Activated naive CD4-positive, alpha-beta T cell treated with Interleukin-2 at 50 U/mL for 16 hours (primary cell): ENCODE data around the gene LCE3E.
A peak's percentile ranks its signal among the peaks of the same experiment; 100 is the strongest.
"Not testable (repeated sequence)": the region's sequence is repeated elsewhere in the genome, so short reads cannot be mapped to it uniquely, and the experiment has no call there.

Experiments used
- DNase-seq: peaks from one replicate; pipeline ENCODE4 v3.0.0-alpha.2; 2020

LCE3E gene, protein sequence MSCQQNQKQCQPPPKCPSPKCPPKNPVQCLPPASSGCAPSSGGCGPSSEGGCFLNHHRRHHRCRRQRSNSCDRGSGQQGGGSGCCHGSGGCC

DNA sequence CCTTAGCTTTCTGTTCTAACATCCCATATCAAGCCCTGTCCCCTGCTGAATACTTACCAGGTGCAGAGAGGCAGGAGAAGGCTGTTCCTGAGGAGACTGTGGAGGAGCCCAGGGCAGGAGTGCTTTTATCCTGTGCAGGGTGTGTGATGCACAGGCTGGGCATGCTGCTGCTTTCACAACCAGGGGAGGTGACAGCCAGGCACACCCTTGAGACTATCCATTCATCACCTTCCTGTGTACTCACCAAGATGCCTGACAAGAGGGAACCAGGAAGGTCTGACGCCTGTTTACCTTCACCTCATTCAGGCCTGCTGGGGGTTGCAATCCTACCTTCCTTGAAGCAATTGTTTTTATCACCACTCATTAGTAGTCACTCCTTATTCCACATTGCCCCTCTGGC lies at the start of gene LCE3E:
Gene LCE3E, minus strand, starts transcription at position 100 of the 400 bp plus-strand sequence. CDS start 572 bp downstream, outside the sequence.
- no peak for DNase-seq

DNA sequence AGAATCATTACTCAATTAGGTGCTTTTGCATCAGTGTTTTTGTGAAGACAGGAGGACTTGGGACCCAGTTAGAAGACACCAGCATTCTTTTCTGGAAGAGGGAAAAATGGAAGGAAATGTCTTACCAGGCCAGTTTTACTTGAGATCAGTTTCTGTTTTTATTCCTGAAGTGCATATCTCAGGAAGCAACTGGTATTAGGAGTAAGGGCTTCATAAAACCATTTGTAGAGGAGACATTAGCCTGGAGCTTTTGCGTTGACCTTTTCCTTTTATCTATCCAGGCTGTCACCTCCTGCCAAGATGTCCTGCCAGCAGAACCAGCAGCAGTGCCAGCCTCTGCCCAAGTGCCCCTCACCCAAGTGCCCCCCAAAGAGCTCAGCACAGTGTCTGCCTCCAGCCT lies 46.9 kb upstream of the LCE3E start, which contains the start of gene LCE3B:
Gene LCE3B, plus strand, starts transcription at position 301 of the 400 bp plus-strand sequence. Its CDS starts 0 bp downstream, at position 301.
- no peak for DNase-seq

DNA sequence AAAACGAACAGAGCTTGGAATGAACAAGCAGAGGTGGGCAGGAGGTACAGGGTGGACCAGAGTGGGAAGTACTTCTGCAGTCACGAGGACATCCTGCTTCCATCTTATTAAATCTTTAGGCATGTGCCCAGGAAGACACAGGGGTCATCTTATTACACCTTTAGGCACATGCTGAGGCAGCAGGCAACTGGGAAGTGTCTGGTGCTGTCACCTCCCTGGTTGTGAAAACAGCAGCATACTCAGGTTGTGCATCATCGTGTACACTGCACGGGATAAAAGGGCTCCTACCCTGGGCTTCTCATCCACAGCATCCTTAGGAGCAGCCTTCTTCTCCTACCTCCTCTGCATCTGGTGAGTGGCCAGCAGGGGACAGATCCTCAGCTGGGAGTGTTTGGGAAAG lies 33.4 kb upstream of the LCE3E start, which contains the start of gene LCE3C:
Gene LCE3C, plus strand, starts transcription at position 301 of the 400 bp plus-strand sequence. CDS start 498 bp downstream, outside the sequence.
- no peak for DNase-seq

DNA sequence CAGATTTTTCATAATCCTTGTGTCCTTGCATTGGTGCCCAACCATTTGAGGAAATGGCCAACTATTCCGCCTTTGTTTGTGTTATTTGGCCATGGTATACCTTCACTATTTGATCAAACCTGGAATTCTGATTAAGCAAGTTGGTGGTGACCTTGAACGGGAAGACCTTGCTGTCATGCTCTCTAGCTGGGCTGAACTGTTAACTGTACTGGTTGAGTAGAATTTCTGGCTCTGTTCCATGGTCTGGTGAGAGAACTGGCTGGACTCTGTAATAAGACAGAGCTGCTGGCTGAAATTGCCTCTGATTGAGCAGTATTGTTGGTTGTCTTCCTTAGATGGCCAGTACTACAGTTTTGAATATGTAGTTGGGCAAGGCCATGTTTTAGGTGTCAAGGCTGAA lies 30.4 kb upstream of the LCE3E start:
- DNase-seq, result no peak

DNA sequence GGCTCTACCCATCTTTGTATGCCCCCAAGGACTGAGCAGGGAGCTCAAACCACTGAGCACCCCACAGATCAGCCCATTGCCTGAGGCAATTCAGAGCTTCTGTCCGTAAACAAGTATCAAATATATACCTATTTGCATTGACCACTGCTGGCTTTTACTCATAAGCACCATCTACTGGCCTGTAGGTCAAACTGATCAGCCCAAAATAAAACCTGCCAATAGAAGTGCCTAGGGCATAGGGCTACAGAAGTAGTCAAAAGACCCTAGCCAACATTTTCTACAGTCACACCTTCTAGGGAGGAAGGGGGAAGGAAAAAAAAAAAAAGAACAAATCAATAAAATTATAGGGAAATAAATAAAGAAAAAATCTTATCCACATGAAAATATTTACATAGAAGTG lies 19.0 kb upstream of the LCE3E start:
- DNase-seq, result no peak

DNA sequence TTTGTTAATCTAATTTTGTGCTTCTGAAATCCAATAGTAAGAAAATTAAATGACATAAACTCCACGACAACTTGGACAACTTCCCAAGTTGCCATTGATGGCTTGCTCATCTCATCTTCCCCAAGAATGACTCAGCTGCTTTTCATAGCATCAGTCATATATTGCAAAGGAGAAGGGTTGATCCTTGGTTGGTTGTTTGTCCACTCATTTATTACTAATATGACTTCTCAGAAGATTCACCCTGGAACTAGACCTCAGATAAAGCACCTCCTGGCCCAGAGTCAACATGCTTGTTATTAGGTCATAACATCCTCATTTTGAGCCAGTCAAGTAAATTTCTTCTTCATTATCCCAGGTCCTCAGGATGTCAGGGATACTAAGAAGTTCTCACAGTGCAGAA lies 16.1 kb upstream of the LCE3E start:
- DNase-seq, result no peak

DNA sequence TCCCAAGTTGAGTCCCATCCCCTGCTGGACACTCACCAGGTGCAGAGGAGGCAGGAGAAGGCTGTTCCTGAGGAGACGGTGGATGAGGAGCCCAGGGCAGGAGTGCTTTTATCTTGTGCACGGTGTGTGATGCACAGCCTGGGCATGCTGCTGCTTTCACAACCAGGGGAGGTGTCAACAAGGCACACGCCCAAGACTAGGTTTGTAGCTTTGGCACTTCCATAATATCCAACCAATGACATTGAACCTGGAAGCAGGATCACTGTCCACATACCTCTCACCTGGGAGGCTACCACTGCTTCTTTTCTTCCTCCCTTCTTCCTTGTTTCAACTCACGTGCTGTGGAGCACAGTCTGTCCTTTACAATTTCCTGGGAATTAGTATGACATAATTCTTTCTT lies 13.9 kb upstream of the LCE3E start, which contains the start of gene LCE3D:
Gene LCE3D, minus strand, starts transcription at position 84 of the 400 bp plus-strand sequence. CDS start 580 bp downstream, outside the sequence.
- no peak for DNase-seq

DNA sequence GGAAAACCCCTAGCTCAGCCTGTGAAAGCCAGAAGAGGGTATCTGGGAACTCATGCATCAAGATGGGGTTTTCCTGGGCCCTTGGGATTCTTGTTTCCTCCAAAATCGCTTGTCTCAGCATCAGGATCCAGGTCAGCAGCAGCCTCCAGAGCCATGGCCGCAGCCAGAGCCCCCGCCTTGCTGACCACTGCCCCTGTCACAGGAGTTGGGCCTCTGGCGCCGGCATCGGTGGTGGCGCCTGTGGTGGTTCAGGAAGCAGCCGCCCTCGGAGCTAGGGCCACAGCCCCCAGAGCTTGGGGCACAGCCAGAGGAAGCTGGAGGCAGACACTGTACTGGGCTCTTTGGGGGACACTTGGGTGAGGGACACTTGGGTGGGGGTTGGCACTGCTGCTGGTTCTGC lies 12.9 kb upstream of the LCE3E start:
- not testable (repeated sequence) for DNase-seq

DNA sequence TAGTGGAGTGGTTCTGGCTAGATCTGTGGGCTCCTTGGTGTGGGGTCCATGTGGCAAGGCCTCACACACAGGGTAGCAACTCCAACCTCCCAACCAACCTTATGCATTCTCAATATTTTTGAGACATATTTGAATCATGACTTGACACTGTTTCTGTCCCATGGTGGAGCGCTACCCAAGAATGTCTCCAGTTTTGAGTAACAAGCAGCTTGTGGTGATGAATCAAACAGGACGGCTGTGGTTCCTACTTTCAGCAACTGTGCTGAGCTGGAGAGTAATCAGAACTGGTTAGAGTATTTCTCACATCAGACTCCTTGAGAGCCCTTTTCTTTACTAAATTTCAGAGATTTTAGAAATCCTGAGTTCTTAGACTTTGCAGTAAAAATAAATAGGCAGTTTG lies 10.6 kb upstream of the LCE3E start:
- DNase-seq, result no peak

DNA sequence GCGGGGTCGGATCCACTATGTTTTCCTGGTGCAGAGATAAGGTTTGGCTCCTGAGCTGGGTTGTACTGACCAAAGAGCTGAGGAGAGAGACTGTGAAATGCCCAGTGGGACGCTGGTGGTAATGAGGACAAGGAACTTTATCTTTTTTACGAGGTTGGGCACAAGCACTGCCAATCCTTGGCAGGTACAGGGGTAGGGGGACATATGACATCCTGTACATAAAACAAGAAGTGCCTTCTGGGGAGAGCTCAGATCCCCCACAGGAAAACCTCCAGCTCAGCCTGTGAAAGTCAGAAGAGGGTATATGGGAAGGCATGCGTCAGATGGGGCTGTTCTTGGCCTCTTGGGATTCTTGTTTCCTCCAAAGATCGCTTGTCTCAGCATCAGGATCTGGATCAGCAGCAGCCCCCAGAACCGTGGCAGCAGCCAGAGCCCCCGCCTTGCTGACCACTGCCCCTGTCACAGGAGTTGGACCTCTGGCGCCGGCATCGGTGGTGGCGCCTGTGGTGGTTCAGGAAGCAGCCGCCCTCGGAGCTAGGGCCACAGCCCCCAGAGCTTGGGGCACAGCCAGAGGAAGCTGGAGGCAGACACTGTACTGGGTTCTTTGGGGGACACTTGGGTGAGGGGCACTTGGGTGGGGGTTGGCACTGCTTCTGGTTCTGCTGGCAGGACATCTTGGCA lies 905 bp downstream of the LCE3E start:
- no peak for DNase-seq

DNA sequence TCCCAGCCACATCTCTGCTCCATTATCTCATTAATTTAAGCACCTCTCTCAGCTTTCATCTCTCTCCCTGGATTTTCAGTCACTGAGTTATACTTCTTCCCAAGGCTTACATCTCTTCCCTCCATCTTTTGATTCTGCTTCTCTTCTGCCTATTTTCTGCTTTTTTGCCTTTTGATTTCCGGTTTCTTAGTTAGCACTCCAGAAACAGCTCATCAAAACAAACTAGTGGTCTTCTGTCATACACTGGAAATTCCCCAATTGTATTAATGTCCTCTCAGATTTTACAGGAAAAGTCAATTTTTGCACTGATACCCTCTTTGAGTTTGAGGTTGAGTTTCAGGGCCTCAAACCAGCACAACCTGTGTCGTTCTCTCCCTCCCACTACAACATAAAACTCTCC lies 1.5 kb downstream of the LCE3E start:
- DNase-seq, result no peak

DNA sequence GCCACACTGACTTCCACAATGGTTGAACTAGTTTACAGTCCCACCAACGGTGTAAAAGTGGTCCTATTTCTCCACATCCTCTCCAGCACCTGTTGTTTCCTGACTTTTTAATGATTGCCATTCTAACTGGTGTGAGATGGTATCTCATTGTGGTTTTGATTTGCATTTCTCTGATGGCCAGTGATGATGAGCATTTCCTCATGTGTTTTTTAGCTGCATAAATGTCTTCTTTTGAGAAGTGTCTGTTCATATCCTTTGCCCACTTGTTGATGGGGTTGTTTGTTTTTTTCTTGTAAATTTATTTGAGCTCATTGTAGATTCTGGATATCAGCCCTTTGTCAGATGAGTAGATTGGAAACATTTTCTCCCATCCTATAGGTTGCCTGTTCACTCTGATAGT lies 18.2 kb downstream of the LCE3E start:
- not testable (repeated sequence) for DNase-seq

DNA sequence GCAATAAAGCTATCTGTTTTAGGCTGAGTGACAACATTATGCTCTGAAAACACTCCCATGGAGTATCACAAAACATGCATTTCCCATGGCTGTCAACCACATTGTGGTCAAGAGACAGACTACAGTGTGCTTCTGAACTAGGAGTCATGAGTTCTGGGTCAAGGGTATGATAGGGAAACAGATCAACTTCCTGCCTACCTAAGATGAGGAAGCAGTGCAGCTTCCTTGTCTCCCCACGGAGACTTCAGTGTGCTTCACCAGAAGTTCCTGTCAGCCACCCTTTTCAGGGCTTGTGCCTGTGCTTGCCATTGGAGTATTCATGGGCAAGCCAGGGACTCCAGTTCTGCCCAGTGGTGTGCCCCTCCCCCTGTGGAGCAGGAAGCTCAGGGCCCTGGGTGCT lies 19.9 kb downstream of the LCE3E start:
- no peak for DNase-seq

DNA sequence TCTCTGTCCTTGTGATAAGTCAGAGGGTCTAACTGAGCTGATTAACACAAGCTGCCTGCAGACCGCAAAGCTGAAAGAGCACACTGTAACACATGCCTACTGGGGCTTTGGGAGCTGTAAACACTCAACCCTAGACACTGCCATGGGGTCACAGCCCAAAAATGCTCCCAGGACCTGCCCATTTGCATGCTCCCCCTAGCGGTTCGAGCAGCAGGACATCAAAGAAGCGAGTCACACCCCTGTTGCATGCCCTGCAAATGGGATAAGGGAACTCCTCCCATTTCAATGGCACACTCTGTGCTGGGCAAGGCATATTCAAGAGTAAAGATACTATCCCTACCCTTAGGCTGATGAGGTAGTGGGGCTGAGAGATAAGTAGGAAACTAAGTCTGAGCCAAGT lies 22.8 kb downstream of the LCE3E start:
- DNase-seq, result no peak

DNA sequence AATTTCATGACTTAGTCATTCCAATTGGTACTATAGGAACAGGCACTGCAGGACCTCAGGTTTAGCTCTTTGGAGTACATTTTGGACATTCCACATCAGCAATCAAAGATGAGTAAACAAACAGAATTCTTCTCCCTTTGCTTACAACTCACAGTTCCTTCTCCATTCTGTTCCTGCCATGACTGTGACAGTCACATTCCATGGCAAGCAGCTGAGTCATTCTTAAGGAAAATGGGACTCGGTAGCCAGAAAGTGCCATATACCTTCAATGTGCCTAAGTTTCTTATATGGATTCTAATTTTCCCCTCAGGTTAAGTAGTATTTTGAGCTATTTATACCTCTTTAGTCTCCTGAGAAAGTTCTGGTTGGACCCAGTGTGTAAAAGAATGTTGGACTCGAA lies 26.7 kb downstream of the LCE3E start:
- no peak for DNase-seq

DNA sequence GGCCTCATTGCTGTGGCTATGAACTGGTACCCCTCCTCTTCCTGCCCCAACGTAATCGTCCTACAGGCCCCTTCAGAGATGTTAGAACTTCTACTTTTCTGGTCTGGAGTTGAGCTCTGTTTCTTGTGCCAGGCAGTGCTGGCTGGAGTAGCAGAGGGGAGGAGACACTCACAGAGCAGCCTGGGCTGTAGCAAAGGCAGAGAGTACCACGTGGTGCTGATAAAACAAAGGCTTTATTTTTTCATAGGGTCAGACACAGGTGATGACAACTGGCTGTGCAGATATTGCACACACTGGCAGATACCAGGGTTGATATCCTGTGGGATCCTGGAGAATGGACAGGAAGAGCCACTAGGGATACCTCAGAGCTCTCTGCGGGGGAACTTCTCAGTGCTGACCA lies 29.1 kb downstream of the LCE3E start:
- DNase-seq, result no peak

DNA sequence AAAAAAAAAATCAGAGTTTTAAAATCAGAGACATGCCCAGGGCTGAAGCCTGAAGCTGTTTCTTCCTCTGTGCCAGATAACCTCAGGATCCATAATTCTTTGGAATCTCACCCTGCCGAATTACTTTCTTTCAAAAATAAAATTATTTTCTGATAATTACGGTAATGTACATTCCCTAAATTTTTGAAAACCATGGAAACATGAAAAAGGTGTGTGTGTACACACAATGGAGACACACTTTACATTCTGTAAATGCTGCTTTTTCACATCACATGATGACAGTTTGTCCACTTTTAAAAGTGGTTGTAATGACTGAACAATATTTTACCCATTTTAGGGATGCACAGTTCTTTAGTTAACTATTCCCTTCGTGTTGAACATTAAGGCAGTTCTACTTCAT lies 30.8 kb downstream of the LCE3E start:
- no peak for DNase-seq

DNA sequence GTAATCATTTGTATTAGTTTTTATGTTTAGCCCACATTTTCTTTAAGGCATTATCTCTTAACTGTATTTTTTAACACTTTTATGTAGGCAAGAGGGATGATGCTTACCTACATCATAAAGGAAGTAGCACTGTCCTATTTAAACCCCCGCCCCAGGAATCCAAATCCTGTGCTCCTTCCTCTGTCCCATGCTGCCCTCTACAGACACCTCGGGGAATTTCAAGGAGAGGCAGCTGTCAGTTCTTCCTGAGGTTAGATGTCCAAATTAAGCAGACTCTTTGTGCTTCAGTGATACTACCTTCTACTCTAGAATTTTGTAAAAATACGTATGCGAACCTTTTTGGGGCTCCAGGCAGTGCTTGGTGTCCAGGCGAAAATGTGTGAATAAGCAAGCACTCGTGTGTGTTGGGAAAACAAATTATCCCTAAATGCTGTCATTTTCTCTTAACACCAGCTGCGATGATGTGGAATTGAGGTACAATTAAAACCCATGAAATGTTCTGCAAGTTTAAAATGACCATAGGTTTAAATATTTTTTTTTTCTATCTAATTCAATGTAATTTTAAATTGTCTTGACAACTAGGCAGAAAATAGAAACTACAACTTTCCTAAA lies 33.1 kb downstream of the LCE3E start:
- DNase-seq, result peak; percentile 19

DNA sequence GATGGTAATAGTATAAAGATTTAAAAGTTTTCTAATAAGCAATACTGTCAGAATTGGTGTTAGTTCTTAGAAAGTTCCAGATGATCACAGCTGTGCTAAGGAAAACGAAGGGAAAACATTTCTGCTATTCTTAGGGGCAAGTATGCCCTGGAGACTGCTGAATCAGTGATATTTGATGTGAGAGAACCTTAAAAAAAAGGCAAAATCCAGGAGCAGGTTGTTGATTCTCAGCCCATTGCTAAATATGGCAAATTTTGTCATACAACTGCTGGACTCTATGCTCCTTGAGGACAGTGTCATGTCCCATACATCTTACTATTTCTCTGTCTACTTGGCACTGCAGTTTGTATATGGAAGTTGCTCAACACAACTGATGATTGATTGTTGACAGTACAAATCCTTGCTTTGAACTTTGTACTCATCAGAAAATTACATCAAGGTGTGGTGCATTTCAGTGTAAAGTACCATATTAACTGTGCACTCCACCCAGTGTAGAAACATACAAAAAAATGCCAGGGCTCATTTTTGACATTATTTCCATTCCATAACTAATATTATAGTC lies 41.4 kb downstream of the LCE3E start:
- no peak for DNase-seq

DNA sequence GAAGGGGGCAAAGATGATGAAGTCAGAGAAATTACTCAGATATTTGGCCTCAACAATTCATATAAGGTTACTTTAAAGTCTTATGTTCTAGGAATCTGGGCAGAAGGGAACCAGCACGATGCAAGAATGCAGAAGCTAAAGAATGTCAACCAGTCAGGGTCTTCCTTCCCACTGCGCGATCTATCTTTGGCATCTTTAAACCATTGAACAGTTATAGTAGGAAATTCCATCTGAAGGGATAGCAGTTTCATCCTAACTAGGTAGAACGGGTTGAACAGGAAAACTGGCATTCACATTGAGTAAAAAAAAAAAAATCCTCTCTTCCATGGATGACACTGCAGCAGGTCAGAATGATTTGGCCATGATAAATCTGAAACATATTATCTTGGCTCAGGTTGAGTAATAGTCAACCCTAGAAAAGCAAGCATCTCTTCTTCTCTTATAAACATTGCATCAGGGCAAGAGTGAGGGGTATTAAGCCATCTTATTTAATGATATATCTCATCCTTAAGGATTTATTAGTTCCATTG lies 46.0 kb downstream of the LCE3E start:
- no peak for DNase-seq

DNA sequence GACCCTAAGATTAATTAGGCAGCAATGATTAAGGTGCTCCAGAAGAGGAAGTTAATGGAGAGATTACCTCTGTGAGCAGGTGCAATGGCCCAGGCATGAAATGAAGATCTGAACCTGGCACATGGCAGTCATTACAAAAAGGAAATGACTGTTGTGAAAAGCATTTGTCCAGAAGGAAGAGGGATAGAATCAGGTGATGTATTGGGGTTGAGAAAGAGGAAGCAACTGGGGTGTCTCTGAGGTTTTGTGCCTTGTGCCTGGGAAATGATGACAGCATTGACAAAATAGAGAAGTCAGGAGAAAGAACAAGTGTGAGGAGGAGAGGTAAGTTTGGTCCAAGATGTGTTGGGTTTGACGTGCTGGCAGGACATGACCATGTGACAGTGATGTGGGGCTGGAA lies 46.7 kb downstream of the LCE3E start:
- DNase-seq, result no peak

DNA sequence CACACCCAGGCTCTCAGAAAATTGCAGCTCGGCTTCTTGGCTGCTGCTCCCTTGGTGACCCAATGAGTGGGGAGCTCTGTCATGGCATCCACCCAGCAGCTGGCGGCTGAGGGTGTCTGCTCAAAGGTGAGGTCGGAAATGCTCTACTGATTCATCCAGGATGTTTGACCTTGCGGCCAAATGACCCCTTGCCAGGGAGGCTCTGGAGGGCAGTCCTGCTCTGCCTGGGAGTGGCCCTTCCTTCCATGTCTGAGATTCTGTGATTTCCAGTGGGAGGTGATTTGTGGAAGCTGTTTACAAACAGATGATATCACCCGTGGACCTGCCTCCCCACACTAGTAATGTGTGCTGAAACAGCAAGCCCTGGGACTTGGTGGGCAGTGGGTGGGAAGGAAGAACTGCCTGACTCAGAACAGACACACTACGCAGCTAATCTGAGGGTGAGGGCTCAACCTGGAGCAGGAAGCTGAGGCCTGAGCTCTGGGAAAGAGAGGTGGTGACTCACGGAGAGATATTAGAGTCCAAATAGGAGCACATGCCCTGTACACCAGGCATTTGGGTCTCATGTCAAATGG lies 49.3 kb downstream of the LCE3E start:
- DNase-seq, result no peak

DNA sequence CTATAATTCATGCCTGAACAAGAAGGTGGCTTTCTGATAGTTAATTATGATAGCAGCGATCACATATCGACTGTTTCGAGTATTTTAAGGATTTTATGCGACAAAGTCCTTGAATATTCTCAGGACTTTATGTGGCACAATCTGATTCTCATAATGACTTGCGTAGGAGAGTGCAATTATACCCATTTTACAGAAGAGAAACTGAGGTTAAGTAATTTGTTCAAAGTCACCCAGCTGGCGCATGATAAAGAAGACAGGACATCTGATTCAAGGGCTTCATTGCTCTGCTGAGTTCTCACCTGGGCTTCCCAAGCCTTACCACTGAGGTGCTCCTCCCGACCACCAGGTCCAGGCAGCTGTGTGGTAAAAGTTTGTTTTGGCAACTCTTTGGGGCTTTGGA lies 50.5 kb downstream of the LCE3E start:
- no peak for DNase-seq
